ENCODE data around the gene DCAF16.

Gene DCAF16

GRCh38 chr4:17766826-17767458, 43.6 kb downstream of the DCAF16 start:
- TF ChIP-seq SIN3A (IDR thresholded peaks at IDR 0.05; ENCODE audit: borderline replicate concordance, insufficient read depth, low read length) (no peak), FOXP2 (optimal IDR thresholded peaks at IDR 0.05; ENCODE audit: borderline replicate concordance, extremely low read depth, extremely low read length, insufficient read depth) (no peak), REST (IDR thresholded peaks at IDR 0.05; ENCODE audit: insufficient read depth in 1 of 2, low read depth in 2 of 2, low read length in 2 of 2) (no peak), POLR2AphosphoS5 (IDR thresholded peaks at IDR 0.05; ENCODE audit: low read depth, low read length) (no peak), TAF1 (IDR thresholded peaks at IDR 0.05; ENCODE audit: borderline replicate concordance, insufficient read depth, low read length) (no peak)

- no peak for TF ChIP-seq POLR2AphosphoS5 (IDR thresholded peaks at IDR 0.05; ENCODE audit: low read depth, low read length)
- TF ChIP-seq REST (IDR thresholded peaks at IDR 0.05; ENCODE audit: insufficient read depth in 1 of 2, low read depth in 2 of 2, low read length in 2 of 2) = no peak
- no peak for TF ChIP-seq FOXP2 (optimal IDR thresholded peaks at IDR 0.05; ENCODE audit: borderline replicate concordance, extremely low read depth, extremely low read length, insufficient read depth)
Observed at GRCh38 chr4:17765514-17766286, 44.9 kb downstream of the DCAF16 start.

GRCh38 chr4:17763931-17764330, 46.6 kb downstream of the DCAF16 start:
- TF ChIP-seq REST (IDR thresholded peaks at IDR 0.05; ENCODE audit: insufficient read depth in 1 of 2, low read depth in 2 of 2, low read length in 2 of 2) (no peak), SIN3A (IDR thresholded peaks at IDR 0.05; ENCODE audit: borderline replicate concordance, insufficient read depth, low read length) (no peak), FOXP2 (optimal IDR thresholded peaks at IDR 0.05; ENCODE audit: borderline replicate concordance, extremely low read depth, extremely low read length, insufficient read depth) (no peak), TAF1 (IDR thresholded peaks at IDR 0.05; ENCODE audit: borderline replicate concordance, insufficient read depth, low read length) (no peak), POLR2AphosphoS5 (IDR thresholded peaks at IDR 0.05; ENCODE audit: low read depth, low read length) (no peak)

GRCh38 chr4:17763416-17763815, 47.1 kb downstream of the DCAF16 start:
- TF ChIP-seq FOXP2 (optimal IDR thresholded peaks at IDR 0.05; ENCODE audit: borderline replicate concordance, extremely low read depth, extremely low read length, insufficient read depth) = no peak
- no peak for TF ChIP-seq POLR2AphosphoS5 (IDR thresholded peaks at IDR 0.05; ENCODE audit: low read depth, low read length)
- no peak for TF ChIP-seq SIN3A (IDR thresholded peaks at IDR 0.05; ENCODE audit: borderline replicate concordance, insufficient read depth, low read length)
- TF ChIP-seq TAF1 (IDR thresholded peaks at IDR 0.05; ENCODE audit: borderline replicate concordance, insufficient read depth, low read length) = no peak
- no peak for TF ChIP-seq REST (IDR thresholded peaks at IDR 0.05; ENCODE audit: insufficient read depth in 1 of 2, low read depth in 2 of 2, low read length in 2 of 2)
